Measurements from ENCODE around the gene OR4C5. TPM values are rescaled to one million over a fixed set of nuclear protein-coding genes. Genes with fewer than 3 reads are reported as not detected.

OR4C5 gene
- total RNA-seq (not detected in 2 replicates), polyA plus RNA-seq (not detected in 2 replicates), polyA minus RNA-seq (not detected in 2 replicates), Bru-seq, nascent RNA (not detected), BruChase-seq, experiment 1, labeled RNA remaining after a 6-hour chase (not detected), BruChase-seq, experiment 2, labeled RNA remaining after a 2-hour chase (not detected)
- polyA plus RNA-seq (2011; cell fraction: cytosol; rRNA removed): not detected in 2 replicates
- not detected in 2 replicates for polyA plus RNA-seq (2011; cell fraction: nucleus; rRNA removed)
- polyA plus RNA-seq (2012): not detected in 2 replicates
- polyA minus RNA-seq (2011; cell fraction: cytosol; rRNA and poly(A)+ RNA removed): not detected
- polyA minus RNA-seq (2011; cell fraction: nucleus; rRNA and poly(A)+ RNA removed): not detected in 2 replicates
- long read RNA-seq: 0 reads

DNA sequence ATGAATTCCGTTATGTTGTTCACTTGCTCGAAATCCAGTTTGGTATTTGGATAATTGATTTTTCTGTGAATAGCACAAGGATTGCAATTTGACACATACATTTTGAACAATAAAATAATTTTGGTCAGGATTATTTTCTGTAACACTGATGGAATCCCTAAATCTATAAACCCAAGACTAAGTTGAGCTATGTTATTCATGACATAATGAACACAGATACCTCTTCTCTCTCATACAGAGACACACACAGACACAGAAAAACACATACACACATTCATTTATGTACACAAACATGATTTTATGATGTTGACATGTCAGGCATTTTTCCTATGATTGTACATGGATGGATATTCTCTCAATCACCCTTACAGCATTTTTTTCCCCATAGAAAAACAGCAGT, at the start of gene OR4C5:
TSS of gene OR4C5 (minus strand) at position 101 of the 400 bp plus-strand sequence. CDS start at position 101, 0 bp downstream.
- CTCF ChIA-PET: no interaction called here
- Histone ChIP-seq H3K79me2 (ENCODE audit: control insufficient read depth, insufficient read depth, low read length) (no peaks in the 10 kb centered on the region), H2AFZ (ENCODE audit: low read depth, low read length) (no peak within 1 kb of the TSS)

More for the DNA sequence above, at the start of gene OR4C5:
- Histone ChIP-seq H3K4me1 (ENCODE audit: control insufficient read depth, extremely low read depth, insufficient read depth, low read length) (no peaks in the 10 kb centered on the region), H3K27me3 (ENCODE audit: control insufficient read depth in 2 of 2, insufficient read depth in 2 of 2, low read length in 2 of 2) (no peaks in the 10 kb centered on the region), H3K36me3 (ENCODE audit: control insufficient read depth in 2 of 2, extremely low read depth in 1 of 2, insufficient read depth in 2 of 2, low read length in 2 of 2) (no peaks in the 10 kb centered on the region), H3K9me1 (replicated peaks; ENCODE audit: control insufficient read depth, extremely low read depth, insufficient read depth, low read length) (no peaks in the 10 kb centered on the region), H3K9me3 (replicated peaks; ENCODE audit: control insufficient read depth, insufficient read depth, low read length) (no peaks in the 10 kb centered on the region), H3K9ac (replicated peaks; ENCODE audit: extremely low read depth, insufficient read depth, low read length) (no peak within 1 kb of the TSS), H4K20me1 (replicated peaks; ENCODE audit: control insufficient read depth, extremely low read depth, insufficient read depth, low read length) (no peaks in the 10 kb centered on the region), H3K27ac (ENCODE audit: insufficient read depth, low read depth, low read length) (no peak within 1 kb of the TSS), H3K4me3 (replicated peaks in 1 of 3; ENCODE audit: insufficient read depth in 1 of 3, low read depth in 1 of 3, low read length in 3 of 3) (no peak within 1 kb of the TSS), H3K4me2 (ENCODE audit: insufficient read depth, low read length) (no peak within 1 kb of the TSS)
- FAIRE-seq: no peak
- TF ChIP-seq FOS (IDR thresholded peaks at IDR 0.05; ENCODE audit: borderline replicate concordance, insufficient read depth, low read length) (no peak), GATA2 (IDR thresholded peaks at IDR 0.05; ENCODE audit: insufficient read depth, insufficient read length, low read depth, low read length) (no peak), JUN (IDR thresholded peaks at IDR 0.05; ENCODE audit: borderline replicate concordance, insufficient read depth, insufficient read length, low read depth) (no peak), MYC (IDR thresholded peaks at IDR 0.05; ENCODE audit: low read depth, low read length) (no peak)
- TF ChIP-seq, protein P1, sequence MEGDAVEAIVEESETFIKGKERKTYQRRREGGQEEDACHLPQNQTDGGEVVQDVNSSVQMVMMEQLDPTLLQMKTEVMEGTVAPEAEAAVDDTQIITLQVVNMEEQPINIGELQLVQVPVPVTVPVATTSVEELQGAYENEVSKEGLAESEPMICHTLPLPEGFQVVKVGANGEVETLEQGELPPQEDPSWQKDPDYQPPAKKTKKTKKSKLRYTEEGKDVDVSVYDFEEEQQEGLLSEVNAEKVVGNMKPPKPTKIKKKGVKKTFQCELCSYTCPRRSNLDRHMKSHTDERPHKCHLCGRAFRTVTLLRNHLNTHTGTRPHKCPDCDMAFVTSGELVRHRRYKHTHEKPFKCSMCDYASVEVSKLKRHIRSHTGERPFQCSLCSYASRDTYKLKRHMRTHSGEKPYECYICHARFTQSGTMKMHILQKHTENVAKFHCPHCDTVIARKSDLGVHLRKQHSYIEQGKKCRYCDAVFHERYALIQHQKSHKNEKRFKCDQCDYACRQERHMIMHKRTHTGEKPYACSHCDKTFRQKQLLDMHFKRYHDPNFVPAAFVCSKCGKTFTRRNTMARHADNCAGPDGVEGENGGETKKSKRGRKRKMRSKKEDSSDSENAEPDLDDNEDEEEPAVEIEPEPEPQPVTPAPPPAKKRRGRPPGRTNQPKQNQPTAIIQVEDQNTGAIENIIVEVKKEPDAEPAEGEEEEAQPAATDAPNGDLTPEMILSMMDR (IDR thresholded peaks at IDR 0.05; ENCODE audit: extremely low read depth in 1 of 2, insufficient read depth in 1 of 2, low read depth in 1 of 2, low read length in 2 of 2): no peak
- TF ChIP-seq, protein P2, sequence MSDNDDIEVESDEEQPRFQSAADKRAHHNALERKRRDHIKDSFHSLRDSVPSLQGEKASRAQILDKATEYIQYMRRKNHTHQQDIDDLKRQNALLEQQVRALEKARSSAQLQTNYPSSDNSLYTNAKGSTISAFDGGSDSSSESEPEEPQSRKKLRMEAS (IDR thresholded peaks at IDR 0.05; ENCODE audit: insufficient read depth, insufficient read length): no peak
- no TSS peak for BruUV-seq (replicated peaks)
- POLR2A ChIA-PET: no interaction called here
- DNase-seq (ENCODE audit: low read depth, low spot score): no peak
- dilution Hi-C loops (cut with MboI; ENCODE audit: extremely low pct_ligation_motif_present, low sequenced_read_pairs) (no loop called here), intact Hi-C loops (cut with micrococcal nuclease) (no loop called here)
